ENCODE measurements around the gene HSD17B2.

Gene HSD17B2

GRCh38 chr16:82050909-82051357 lies 15.9 kb downstream of the HSD17B2 start:
- FAIRE-seq = no peak

- FAIRE-seq = no peak
Observed at GRCh38 chr16:82051656-82052055, 16.6 kb downstream of the HSD17B2 start.

- FAIRE-seq = no peak
Observed at GRCh38 chr16:82055117-82055516, 20.1 kb downstream of the HSD17B2 start.

- FAIRE-seq = no peak
Observed at GRCh38 chr16:82055728-82056549, 20.9 kb downstream of the HSD17B2 start.

GRCh38 chr16:82056550-82056896 lies 21.5 kb downstream of the HSD17B2 start:
- no peak for FAIRE-seq

GRCh38 chr16:82059161-82059982 lies 24.3 kb downstream of the HSD17B2 start:
- no peak for FAIRE-seq

GRCh38 chr16:82059983-82060421 lies 24.9 kb downstream of the HSD17B2 start:
- no peak for FAIRE-seq

- FAIRE-seq = no peak
Observed at GRCh38 chr16:82061861-82062525, 26.9 kb downstream of the HSD17B2 start.

- no peak for FAIRE-seq
Observed at GRCh38 chr16:82062645-82063058, 27.6 kb downstream of the HSD17B2 start.

GRCh38 chr16:82063456-82064082 lies 28.5 kb downstream of the HSD17B2 start:
- FAIRE-seq = no peak

GRCh38 chr16:82067042-82067803 lies 32.2 kb downstream of the HSD17B2 start:
- no peak for FAIRE-seq

GRCh38 chr16:82067804-82068325 lies 32.8 kb downstream of the HSD17B2 start:
- FAIRE-seq = no peak

- FAIRE-seq = no peak
Observed at GRCh38 chr16:82070656-82071369, 35.8 kb downstream of the HSD17B2 start.

GRCh38 chr16:82071421-82071820 lies 36.4 kb downstream of the HSD17B2 start:
- FAIRE-seq = no peak

- FAIRE-seq = no peak
Observed at GRCh38 chr16:82072313-82072712, 37.3 kb downstream of the HSD17B2 start.

GRCh38 chr16:82074019-82074558 lies 39.0 kb downstream of the HSD17B2 start:
- FAIRE-seq = no peak

GRCh38 chr16:82078125-82078524 lies 43.1 kb downstream of the HSD17B2 start:
- FAIRE-seq = no peak

- no peak for FAIRE-seq
Observed at GRCh38 chr16:82079892-82080291, 44.8 kb downstream of the HSD17B2 start.

GRCh38 chr16:82081264-82081663 lies 46.2 kb downstream of the HSD17B2 start:
- no peak for FAIRE-seq

- FAIRE-seq = no peak
Observed at GRCh38 chr16:82082097-82082496, 47.0 kb downstream of the HSD17B2 start.
